PC-9 (cell line): ENCODE results near the gene SPPL2B.

Experiments used
- EZH2 ChIP-seq: fragments of 200-600 bp; sonication (generic); IDR thresholded peaks from 2 replicates; pipeline ENCODE4 v1.8.0; 2017; ENCODE audit warnings: antibody characterized with exemption, low read depth
- TF ChIP-seq, protein P1 (sequence below): fragments of 200-600 bp; sonication (generic); conservative IDR thresholded peaks from 2 replicates; pipeline ENCODE4 v1.6.1; 2017; ENCODE audit warnings: mixed run types, antibody characterized with exemption, mild to moderate bottlenecking, moderate library complexity

DNA sequence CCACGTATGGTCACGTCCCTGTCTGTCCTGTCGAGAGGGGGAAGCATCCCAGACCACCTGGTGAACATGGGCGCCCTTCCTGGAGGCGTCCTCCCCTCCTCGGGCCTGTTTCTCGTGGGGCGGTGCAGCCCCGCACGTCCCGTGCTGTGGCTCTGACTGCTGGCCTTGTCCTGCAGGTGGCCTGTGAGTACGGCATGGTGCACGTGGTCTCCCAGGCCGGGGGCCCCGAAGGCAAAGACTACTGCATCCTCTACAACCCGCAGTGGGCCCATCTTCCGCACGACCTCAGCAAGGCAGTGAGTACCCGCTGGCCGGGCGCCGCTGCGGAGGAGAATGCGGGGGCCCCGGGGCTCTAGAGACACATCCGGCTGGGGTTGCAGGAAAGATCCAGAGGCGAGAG is 5.9 kb downstream of the SPPL2B start:
- TF ChIP-seq, protein P1, sequence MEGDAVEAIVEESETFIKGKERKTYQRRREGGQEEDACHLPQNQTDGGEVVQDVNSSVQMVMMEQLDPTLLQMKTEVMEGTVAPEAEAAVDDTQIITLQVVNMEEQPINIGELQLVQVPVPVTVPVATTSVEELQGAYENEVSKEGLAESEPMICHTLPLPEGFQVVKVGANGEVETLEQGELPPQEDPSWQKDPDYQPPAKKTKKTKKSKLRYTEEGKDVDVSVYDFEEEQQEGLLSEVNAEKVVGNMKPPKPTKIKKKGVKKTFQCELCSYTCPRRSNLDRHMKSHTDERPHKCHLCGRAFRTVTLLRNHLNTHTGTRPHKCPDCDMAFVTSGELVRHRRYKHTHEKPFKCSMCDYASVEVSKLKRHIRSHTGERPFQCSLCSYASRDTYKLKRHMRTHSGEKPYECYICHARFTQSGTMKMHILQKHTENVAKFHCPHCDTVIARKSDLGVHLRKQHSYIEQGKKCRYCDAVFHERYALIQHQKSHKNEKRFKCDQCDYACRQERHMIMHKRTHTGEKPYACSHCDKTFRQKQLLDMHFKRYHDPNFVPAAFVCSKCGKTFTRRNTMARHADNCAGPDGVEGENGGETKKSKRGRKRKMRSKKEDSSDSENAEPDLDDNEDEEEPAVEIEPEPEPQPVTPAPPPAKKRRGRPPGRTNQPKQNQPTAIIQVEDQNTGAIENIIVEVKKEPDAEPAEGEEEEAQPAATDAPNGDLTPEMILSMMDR: no peak
- TF ChIP-seq EZH2: no peak
